RCC 7860 (cell line): ENCODE data around the gene ANGPTL8.
A peak's percentile ranks its signal among the peaks of the same experiment; 100 is the strongest.

ENCODE experiments used
- DNase-seq: peaks from one replicate; pipeline ENCODE4 v3.0.0-alpha.2; 2015; ENCODE audit warnings: low spot score
- FAIRE-seq: peaks from 2 replicates; lab custom pipeline; 2012; peaks lifted over from hg19 to GRCh38; lab: Jason Lieb, UNC

The ANGPTL8 gene

GRCh38 chr19:11234486-11235075, 4.8 kb upstream of the ANGPTL8 start:
- no peak for FAIRE-seq
- DNase-seq: no peak

- FAIRE-seq (no peak), DNase-seq (no peak)
Measured at GRCh38 chr19:11236324-11237301, 2.8 kb upstream of the ANGPTL8 start.

- DNase-seq (no peak), FAIRE-seq (no peak)
Measured at GRCh38 chr19:11237321-11237720, 2.1 kb upstream of the ANGPTL8 start.

GRCh38 chr19:11238041-11238440, 1.4 kb upstream of the ANGPTL8 start:
- DNase-seq: no peak
- FAIRE-seq: no peak

GRCh38 chr19:11238781-11239376, 540 bp upstream of the ANGPTL8 start:
- no peak for FAIRE-seq

GRCh38 chr19:11240008-11240444, 607 bp downstream of the ANGPTL8 start:
- FAIRE-seq: no peak
- no peak for DNase-seq

More at GRCh38 chr19:11238781-11239376, 540 bp upstream of the ANGPTL8 start:
- no peak for DNase-seq

GRCh38 chr19:11242025-11242424, 2.6 kb downstream of the ANGPTL8 start:
- no peak for FAIRE-seq

GRCh38 chr19:11242864-11243797, 3.7 kb downstream of the ANGPTL8 start:
- FAIRE-seq (no peak), DNase-seq (peak; percentile 53)

More at GRCh38 chr19:11242025-11242424, 2.6 kb downstream of the ANGPTL8 start:
- DNase-seq: no peak

GRCh38 chr19:11243798-11244169, 4.4 kb downstream of the ANGPTL8 start:
- FAIRE-seq (no peak), DNase-seq (no peak)

- DNase-seq: no peak
- FAIRE-seq: no peak
Measured at GRCh38 chr19:11244846-11245589, 5.6 kb downstream of the ANGPTL8 start.

- FAIRE-seq (no peak), DNase-seq (no peak)
Measured at GRCh38 chr19:11246941-11247340, 7.5 kb downstream of the ANGPTL8 start.

GRCh38 chr19:11247391-11247790, 8.0 kb downstream of the ANGPTL8 start:
- FAIRE-seq (no peak), DNase-seq (no peak)

- DNase-seq (no peak), FAIRE-seq (no peak)
Measured at GRCh38 chr19:11247934-11248333, 8.5 kb downstream of the ANGPTL8 start.

GRCh38 chr19:11248852-11249251, 9.4 kb downstream of the ANGPTL8 start:
- DNase-seq (no peak), FAIRE-seq (no peak)

- no peak for DNase-seq
- no peak for FAIRE-seq
Measured at GRCh38 chr19:11251217-11251616, 11.8 kb downstream of the ANGPTL8 start.

- DNase-seq (no peak), FAIRE-seq (no peak)
Measured at GRCh38 chr19:11251650-11252314, 12.4 kb downstream of the ANGPTL8 start.

- FAIRE-seq (no peak), DNase-seq (no peak)
Measured at GRCh38 chr19:11252665-11253355, 13.4 kb downstream of the ANGPTL8 start.

GRCh38 chr19:11254666-11255065, 15.2 kb downstream of the ANGPTL8 start:
- DNase-seq (no peak), FAIRE-seq (no peak)

GRCh38 chr19:11256189-11256588, 16.8 kb downstream of the ANGPTL8 start:
- DNase-seq (no peak), FAIRE-seq (no peak)
